ENCODE data around the gene TMCO4. TPM values are rescaled to one million over a fixed set of nuclear protein-coding genes. Genes with fewer than 3 reads are reported as not detected.
"Not testable (repeated sequence)": the region's sequence is repeated elsewhere in the genome, so short reads cannot be mapped to it uniquely, and the experiment has no call there.

Gene TMCO4
- total RNA-seq, 1 donor from 2014 or later, result not detected

- Mint-ChIP-seq H3K9me3 (ENCODE audit: unreplicated experiment) (peaks cover 5% of the 10 kb centered on the region), H3K27me3 (ENCODE audit: unreplicated experiment) (peaks cover 1% of the 10 kb centered on the region), H3K27ac (ENCODE audit: unreplicated experiment) (no peak overlapping the region), H3K4me3 (ENCODE audit: unreplicated experiment) (no peak overlapping the region), H3K36me3 (ENCODE audit: unreplicated experiment) (no peaks in the 10 kb centered on the region), H3K4me1 (ENCODE audit: low read depth, unreplicated experiment) (no peaks in the 10 kb centered on the region)
- DNase-seq, result no peak
- TF ChIP-seq CTCF (IDR thresholded peaks at IDR 0.05; ENCODE audit: partially characterized antibody, unreplicated experiment), result no peak
These were observed 7.3 kb downstream of the TMCO4 start for GRCh38 chr1:19792237-19793002.

- not testable (repeated sequence) for H3K4me1 Mint-ChIP-seq (ENCODE audit: low read depth, unreplicated experiment); H3K9me3 Mint-ChIP-seq (ENCODE audit: unreplicated experiment); H3K27ac Mint-ChIP-seq (ENCODE audit: unreplicated experiment); H3K4me3 Mint-ChIP-seq (ENCODE audit: unreplicated experiment); DNase-seq; H3K36me3 Mint-ChIP-seq (ENCODE audit: unreplicated experiment); H3K27me3 Mint-ChIP-seq (ENCODE audit: unreplicated experiment)
These were observed 9.4 kb downstream of the TMCO4 start for GRCh38 chr1:19790061-19790975.

GRCh38 chr1:19786988-19787423 is 12.7 kb downstream of the TMCO4 start:
- H3K4me3 Mint-ChIP-seq (ENCODE audit: unreplicated experiment), result no peak overlapping the region
- H3K4me1 Mint-ChIP-seq (ENCODE audit: low read depth, unreplicated experiment), result peaks cover 3% of the 10 kb centered on the region
- no peaks in the 10 kb centered on the region for H3K36me3 Mint-ChIP-seq (ENCODE audit: unreplicated experiment)
- H3K9me3 Mint-ChIP-seq (ENCODE audit: unreplicated experiment), result no peaks in the 10 kb centered on the region
- peaks cover 4% of the 10 kb centered on the region for H3K27me3 Mint-ChIP-seq (ENCODE audit: unreplicated experiment)
- H3K27ac Mint-ChIP-seq (ENCODE audit: unreplicated experiment), result no peak overlapping the region
- TF ChIP-seq CTCF (IDR thresholded peaks at IDR 0.05; ENCODE audit: partially characterized antibody, unreplicated experiment), result no peak
- no peak for DNase-seq

GRCh38 chr1:19785660-19786059 is 14.1 kb downstream of the TMCO4 start:
- H3K27ac Mint-ChIP-seq (ENCODE audit: unreplicated experiment), result no peak overlapping the region
- H3K9me3 Mint-ChIP-seq (ENCODE audit: unreplicated experiment), result no peaks in the 10 kb centered on the region
- peaks cover 3% of the 10 kb centered on the region for H3K4me1 Mint-ChIP-seq (ENCODE audit: low read depth, unreplicated experiment)
- no peaks in the 10 kb centered on the region for H3K36me3 Mint-ChIP-seq (ENCODE audit: unreplicated experiment)
- DNase-seq, result no peak
- TF ChIP-seq CTCF (IDR thresholded peaks at IDR 0.05; ENCODE audit: partially characterized antibody, unreplicated experiment), result no peak
- H3K27me3 Mint-ChIP-seq (ENCODE audit: unreplicated experiment), result peaks cover 4% of the 10 kb centered on the region
- H3K4me3 Mint-ChIP-seq (ENCODE audit: unreplicated experiment), result no peak overlapping the region

- Mint-ChIP-seq H3K4me3 (ENCODE audit: unreplicated experiment) (no peak overlapping the region), H3K4me1 (ENCODE audit: low read depth, unreplicated experiment) (peaks cover 3% of the 10 kb centered on the region), H3K9me3 (ENCODE audit: unreplicated experiment) (peaks cover 4% of the 10 kb centered on the region), H3K27ac (ENCODE audit: unreplicated experiment) (no peak overlapping the region), H3K27me3 (ENCODE audit: unreplicated experiment) (peaks cover 5% of the 10 kb centered on the region), H3K36me3 (ENCODE audit: unreplicated experiment) (no peaks in the 10 kb centered on the region)
- DNase-seq, result no peak
- no peak for TF ChIP-seq CTCF (IDR thresholded peaks at IDR 0.05; ENCODE audit: partially characterized antibody, unreplicated experiment)
These were observed 19.3 kb downstream of the TMCO4 start for GRCh38 chr1:19780267-19780877.
